CD4-positive, alpha-beta T cell treated with Interleukin-17A for 1 hour (primary cell): ENCODE measurements around the gene PYGO1.
"Not testable (repeated sequence)": the region's sequence is repeated elsewhere in the genome, so short reads cannot be mapped to it uniquely, and the experiment has no call there.

Experiments
- DNase-seq: peaks from one replicate; pipeline ENCODE4 v3.0.0-alpha.2; 2020

The PYGO1 gene

DNA sequence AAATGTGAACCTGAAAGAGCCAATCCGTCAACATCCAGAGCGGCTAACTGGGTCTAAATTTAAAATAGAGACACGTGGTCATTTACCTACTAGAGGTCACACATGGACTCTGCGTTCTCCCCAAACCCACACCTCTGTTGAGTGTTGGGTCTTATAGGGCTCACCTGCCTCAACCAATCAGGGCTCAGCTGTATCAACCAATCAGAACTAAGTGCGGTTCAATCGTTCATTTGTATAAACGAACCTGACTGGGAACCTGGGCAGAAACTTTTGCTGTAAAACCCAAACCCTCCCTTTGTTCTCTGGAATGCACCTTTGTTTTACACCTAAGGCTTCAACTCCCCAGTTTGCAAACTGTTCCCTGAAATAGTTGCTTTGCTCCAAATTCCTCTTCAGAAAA, 89.0 kb downstream of the PYGO1 start:
- DNase-seq: no peak

DNA sequence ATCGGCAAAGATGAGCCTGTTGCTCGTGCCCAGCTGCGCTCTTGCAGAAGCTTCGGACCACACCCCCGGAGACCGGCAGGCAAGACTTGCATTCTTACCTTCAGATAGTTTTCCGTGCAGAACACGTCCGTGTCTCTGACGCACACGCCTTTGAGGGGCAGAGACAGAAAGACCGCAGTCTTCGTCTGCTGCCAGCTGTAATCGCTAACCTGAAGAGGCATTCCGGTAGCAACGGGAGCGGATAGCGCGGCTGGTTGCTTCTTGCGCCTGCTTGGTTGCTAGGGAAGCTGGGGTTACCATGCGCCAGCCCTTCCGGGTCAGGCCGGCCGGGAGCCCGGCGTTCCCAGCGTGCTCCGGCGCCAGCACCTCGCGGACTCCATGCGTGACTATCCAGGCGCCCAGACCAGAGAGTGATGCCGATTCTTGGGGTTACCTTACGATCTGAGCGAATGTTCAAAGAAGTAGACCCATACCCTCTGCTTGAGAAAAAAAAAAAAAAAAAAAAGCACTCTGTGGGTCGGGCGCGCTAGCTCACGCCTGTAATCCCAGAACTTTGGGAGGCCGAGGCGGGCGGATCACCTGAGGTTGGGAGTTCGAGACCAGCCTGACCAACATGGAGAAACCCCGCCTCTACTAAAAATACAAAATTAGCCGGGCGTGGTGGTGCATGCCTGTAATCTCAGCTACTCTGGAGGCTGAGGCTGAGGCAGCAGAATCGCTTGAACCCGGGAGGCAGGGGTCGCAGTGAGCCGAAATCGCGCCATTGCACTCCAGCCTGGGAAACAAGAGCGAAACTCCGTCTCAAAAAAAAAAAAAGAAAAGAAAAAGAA, 89.8 kb downstream of the PYGO1 start:
- peak; percentile 71 for DNase-seq

DNA sequence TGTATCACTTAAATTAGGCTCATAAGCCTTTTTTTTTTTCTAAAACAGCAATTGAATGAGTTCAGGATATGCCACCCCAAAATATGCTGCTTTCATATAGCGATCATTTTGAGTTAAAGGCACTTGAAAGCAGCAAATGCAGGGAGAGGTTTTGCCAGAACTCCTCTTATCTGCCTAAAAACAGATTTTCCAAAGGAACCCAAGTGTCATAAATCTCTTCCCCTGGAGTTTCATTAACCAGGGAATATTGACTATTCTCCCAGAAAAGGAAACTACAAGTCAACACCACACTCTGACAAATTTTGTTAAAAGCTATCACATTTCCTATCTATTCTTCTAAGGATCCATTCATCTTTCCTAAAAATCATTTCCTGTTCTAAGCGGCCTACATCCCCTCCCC, 91.4 kb downstream of the PYGO1 start:
- DNase-seq: no peak

DNA sequence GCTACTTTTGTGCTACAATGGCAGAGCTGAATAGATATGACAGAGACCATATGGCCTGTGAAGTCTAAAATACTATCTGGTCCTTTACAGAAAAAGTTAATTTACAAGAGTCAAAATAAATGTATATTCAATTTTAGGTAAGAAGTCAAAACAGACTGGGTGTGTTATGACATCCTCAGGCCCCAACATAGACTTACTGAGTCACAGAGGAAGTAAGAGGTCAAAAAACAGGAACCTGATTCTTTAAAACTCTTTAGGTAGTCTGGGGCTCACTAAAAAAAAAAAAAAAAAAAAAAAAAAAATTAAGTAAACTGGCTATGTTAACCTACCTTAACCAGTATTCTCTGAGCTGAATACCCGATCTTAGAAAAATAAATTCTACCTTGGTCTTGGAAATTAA, 93.2 kb downstream of the PYGO1 start:
- peak; percentile 4 for DNase-seq

DNA sequence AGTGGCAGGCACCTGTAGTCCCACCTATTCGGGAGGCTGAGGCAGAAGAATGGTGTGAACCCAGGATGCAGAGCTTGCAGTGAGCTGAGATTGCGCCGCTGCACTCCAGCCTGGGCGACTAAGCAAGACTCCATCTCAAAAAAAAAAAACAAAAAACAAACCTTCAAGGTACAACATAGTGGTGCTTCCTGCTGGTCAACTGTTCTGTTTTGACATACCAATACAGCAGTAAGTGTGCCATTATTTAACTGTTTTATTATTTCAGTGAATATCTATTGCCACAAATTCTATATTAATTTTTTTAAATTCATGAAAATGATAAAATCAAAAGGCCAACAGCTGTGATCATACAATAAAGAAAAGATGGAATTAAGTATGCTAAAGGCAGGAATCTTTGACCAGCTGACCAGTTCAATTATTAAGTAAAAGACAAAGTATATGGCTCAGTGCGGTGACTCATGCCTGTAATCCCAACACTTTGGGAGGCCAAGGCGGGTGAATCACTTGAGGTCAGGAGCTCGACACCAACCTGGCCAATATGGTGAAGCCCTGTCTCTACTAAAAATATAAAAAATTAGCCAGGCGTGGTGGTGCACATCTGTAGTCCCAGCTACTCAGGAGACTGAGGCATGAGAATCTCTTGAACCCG, 99.1 kb downstream of the PYGO1 start:
- not testable (repeated sequence) for DNase-seq
